Keratinocyte (primary cell): ENCODE results near the gene TENM4. TPM values are rescaled to one million over a fixed set of nuclear protein-coding genes. Genes with fewer than 3 reads are reported as not detected.

Source experiments
- DNase-seq: peaks from one replicate; pipeline ENCODE4 v3.0.0-alpha.2; 2011; ENCODE audit warnings: low read depth, missing footprints, low spot score
- FAIRE-seq: peaks from 2 replicates; lab custom pipeline; 2011; peaks lifted over from hg19 to GRCh38; lab: Jason Lieb, UNC
- H2AFZ ChIP-seq: 2 replicates; pipeline ENCODE4 v1.6.0; 2012; ENCODE audit warnings: low read length, control low read depth, inconsistent platforms; ENCODE audit not compliant: control insufficient read depth
- H3K27ac ChIP-seq: 2 replicates; pipeline ENCODE4 v1.5.1; 2011; ENCODE audit warnings: low read length; ENCODE audit not compliant: control insufficient read depth, insufficient read depth
- H3K27me3 ChIP-seq: 3 replicates; pipeline ENCODE4 v1.6.0; 2011; ENCODE audit warnings: low read length; ENCODE audit not compliant: control insufficient read depth, insufficient read depth; ENCODE audit errors: extremely low read depth
- H3K36me3 ChIP-seq, 2 experiments: 2 replicates in 1 of 2; 3 replicates in 1 of 2; pipeline ENCODE4 v1.5.1; 2011; ENCODE audit warnings: low read length in 2 of 2, mild to moderate bottlenecking in 1 of 2; ENCODE audit not compliant: control insufficient read depth in 2 of 2, insufficient read depth in 2 of 2; ENCODE audit errors: extremely low read depth in 1 of 2
- H3K4me1 ChIP-seq: 3 replicates; pipeline ENCODE4 v1.5.1; 2011; ENCODE audit warnings: low read length; ENCODE audit not compliant: control insufficient read depth, insufficient read depth; ENCODE audit errors: extremely low read depth
- H3K4me2 ChIP-seq: 3 replicates; pipeline ENCODE4 v1.6.0; 2011; ENCODE audit warnings: low read depth, low read length; ENCODE audit not compliant: control insufficient read depth, insufficient read depth; ENCODE audit errors: extremely low read depth
- H3K4me3 ChIP-seq, 3 experiments: fragments of 200-600 bp in 1 of 3; sonication (generic) in 1 of 3; 2 replicates in 2 of 3; 3 replicates in 1 of 3; pipeline ENCODE4 v1.5.1; 2011 to 2016; ENCODE audit warnings: low read length in 3 of 3, mild to moderate bottlenecking in 3 of 3, control low read depth in 2 of 3, inconsistent platforms in 1 of 3, low read depth in 1 of 3, mixed read lengths in 1 of 3, mixed run types in 1 of 3, moderate library complexity in 1 of 3; ENCODE audit not compliant: control insufficient read depth in 2 of 3, insufficient read depth in 2 of 3; ENCODE audit errors: extremely low read depth in 1 of 3
- H3K79me2 ChIP-seq: 2 replicates; pipeline ENCODE4 v1.6.0; 2012; ENCODE audit warnings: low read length; ENCODE audit not compliant: control insufficient read depth, insufficient read depth
- H3K9ac ChIP-seq: 3 replicates; pipeline ENCODE4 v1.6.0; 2011; ENCODE audit warnings: low read length; ENCODE audit not compliant: control insufficient read depth, insufficient read depth; ENCODE audit errors: extremely low read depth
- H3K9me1 ChIP-seq: 3 replicates; pipeline ENCODE4 v1.6.0; 2011; ENCODE audit warnings: low read length; ENCODE audit not compliant: control insufficient read depth, insufficient read depth; ENCODE audit errors: extremely low read depth
- H3K9me3 ChIP-seq: 2 replicates; pipeline ENCODE4 v1.5.1; 2012; ENCODE audit warnings: low read depth, low read length; ENCODE audit not compliant: control insufficient read depth
- H4K20me1 ChIP-seq: 3 replicates; pipeline ENCODE4 v1.6.0; 2011; ENCODE audit warnings: low read length; ENCODE audit not compliant: control insufficient read depth, insufficient read depth; ENCODE audit errors: extremely low read depth
- EZH2 ChIP-seq: IDR thresholded peaks from one replicate; pipeline ENCODE4 v1.6.1; 2012; ENCODE audit warnings: inconsistent platforms, mild to moderate bottlenecking, low read length, moderate library complexity
- dilution Hi-C: fragments of 300-500 bp; cut with MboI; formaldehyde crosslinking; loops from one replicate; pipeline ENCODE4 v1.7.0; 2020; ENCODE audit warnings: low sequenced_read_pairs; ENCODE audit not compliant: extremely low pct_ligation_motif_present
- polyA plus RNA-seq, 5 experiments: library from polyadenylated mRNA; depleted of rRNA in 3 of 5; stranded (reverse) in 3 of 5; stranded (forward) in 1 of 5; unstranded in 1 of 5; fragments of >200 nt; gene quantifications; 1 replicate in 1 of 5; 2 replicates in 3 of 5; 3 replicates in 1 of 5; pipeline versions ENCODE4 v1.2.1 to v1.2.3, GENCODE V29; 2011 to 2012; ENCODE audit warnings: missing spikeins in 2 of 5, low read depth in 1 of 5, low replicate concordance in 1 of 5
- TF ChIP-seq, protein P1 (sequence below), 3 experiments: IDR thresholded peaks in 1 of 3; conservative IDR thresholded peaks in 1 of 3; optimal IDR thresholded peaks in 1 of 3; 2 replicates in 2 of 3; 3 replicates in 1 of 3; pipeline versions ENCODE3 to v1.5.1; 2011; ENCODE audit warnings: low read length in 3 of 3, mild to moderate bottlenecking in 3 of 3, moderate library complexity in 2 of 3, control low read depth in 1 of 3, inconsistent platforms in 1 of 3; ENCODE audit not compliant: insufficient read depth in 2 of 3; ENCODE audit errors: extremely low read depth in 1 of 3

TENM4 gene
- polyA plus RNA-seq, 1 donor (not counting 4 experiments of a cell fraction or from before 2014, with no cell fraction given) = 3.5 TPM

DNA sequence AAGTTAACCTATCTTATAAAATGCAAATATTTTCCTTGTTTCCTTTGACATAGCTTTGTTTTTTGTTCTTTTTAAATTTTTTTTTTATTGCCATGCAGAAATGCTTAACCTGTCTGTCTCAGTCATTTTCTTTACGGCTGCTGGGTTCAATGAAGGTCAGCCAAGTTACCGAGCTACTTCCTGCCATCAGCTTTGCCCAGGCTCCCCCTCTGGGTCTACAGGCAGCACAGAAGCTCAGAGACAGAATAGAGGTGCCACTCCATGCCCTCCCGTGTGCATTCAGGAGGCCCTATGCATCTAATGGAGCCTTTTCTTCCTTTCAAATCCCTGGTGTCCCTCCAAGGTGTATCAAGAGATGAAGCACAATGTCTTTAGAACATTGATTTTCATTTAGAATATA is 455.2 kb downstream of the TENM4 start:
- no peak overlapping the region for H3K9ac ChIP-seq
- TF ChIP-seq, protein P1, sequence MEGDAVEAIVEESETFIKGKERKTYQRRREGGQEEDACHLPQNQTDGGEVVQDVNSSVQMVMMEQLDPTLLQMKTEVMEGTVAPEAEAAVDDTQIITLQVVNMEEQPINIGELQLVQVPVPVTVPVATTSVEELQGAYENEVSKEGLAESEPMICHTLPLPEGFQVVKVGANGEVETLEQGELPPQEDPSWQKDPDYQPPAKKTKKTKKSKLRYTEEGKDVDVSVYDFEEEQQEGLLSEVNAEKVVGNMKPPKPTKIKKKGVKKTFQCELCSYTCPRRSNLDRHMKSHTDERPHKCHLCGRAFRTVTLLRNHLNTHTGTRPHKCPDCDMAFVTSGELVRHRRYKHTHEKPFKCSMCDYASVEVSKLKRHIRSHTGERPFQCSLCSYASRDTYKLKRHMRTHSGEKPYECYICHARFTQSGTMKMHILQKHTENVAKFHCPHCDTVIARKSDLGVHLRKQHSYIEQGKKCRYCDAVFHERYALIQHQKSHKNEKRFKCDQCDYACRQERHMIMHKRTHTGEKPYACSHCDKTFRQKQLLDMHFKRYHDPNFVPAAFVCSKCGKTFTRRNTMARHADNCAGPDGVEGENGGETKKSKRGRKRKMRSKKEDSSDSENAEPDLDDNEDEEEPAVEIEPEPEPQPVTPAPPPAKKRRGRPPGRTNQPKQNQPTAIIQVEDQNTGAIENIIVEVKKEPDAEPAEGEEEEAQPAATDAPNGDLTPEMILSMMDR (optimal IDR thresholded peaks at IDR 0.05 in 1 of 3, IDR thresholded peaks at IDR 0.05 in 1 of 3, conservative IDR thresholded peaks at IDR 0.05 in 1 of 3; ENCODE audit: extremely low read depth in 1 of 3, insufficient read depth in 2 of 3, low read length in 3 of 3) = no peak
- TF ChIP-seq EZH2 = no peak
- no peaks in the 10 kb centered on the region for H4K20me1 ChIP-seq
- H3K36me3 ChIP-seq = no peaks in the 10 kb centered on the region
- no peak overlapping the region for H3K27ac ChIP-seq
- DNase-seq (no peak), FAIRE-seq (no peak)
- H3K27me3 ChIP-seq = no peaks in the 10 kb centered on the region
- H3K79me2 ChIP-seq = no peaks in the 10 kb centered on the region
- dilution Hi-C loops = no loop called here
- H3K4me1 ChIP-seq = no peaks in the 10 kb centered on the region
- H3K4me2 ChIP-seq = no peak overlapping the region
- no peaks in the 10 kb centered on the region for H3K9me3 ChIP-seq
- H3K9me1 ChIP-seq = no peaks in the 10 kb centered on the region
- H2AFZ ChIP-seq = no peak overlapping the region
- H3K4me3 ChIP-seq = no peak overlapping the region

DNA sequence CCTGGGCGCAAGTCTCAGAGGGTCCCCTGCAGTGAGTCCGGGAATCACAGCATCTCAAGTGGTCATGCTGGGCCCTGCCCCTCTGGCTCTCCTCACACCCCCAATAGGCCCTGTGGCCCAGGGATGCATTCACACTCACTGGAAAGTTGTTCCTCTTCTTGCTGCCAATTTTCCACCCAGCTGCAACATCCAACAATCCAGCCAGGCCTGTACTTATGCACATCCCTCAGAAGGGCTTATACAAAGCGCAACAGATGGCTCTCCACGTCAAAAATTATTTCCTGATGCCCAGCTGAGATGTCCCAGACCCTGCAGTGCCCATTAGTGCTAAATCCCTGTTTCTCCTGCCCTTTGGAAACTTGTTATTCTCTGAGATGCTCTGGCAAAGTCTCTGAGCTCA is 458.4 kb downstream of the TENM4 start:
- DNase-seq (no peak), FAIRE-seq (no peak)
- H2AFZ ChIP-seq = no peak overlapping the region
- TF ChIP-seq, protein P1 (optimal IDR thresholded peaks at IDR 0.05 in 1 of 3, IDR thresholded peaks at IDR 0.05 in 1 of 3, conservative IDR thresholded peaks at IDR 0.05 in 1 of 3; ENCODE audit: extremely low read depth in 1 of 3, insufficient read depth in 2 of 3, low read length in 3 of 3) = no peak
- TF ChIP-seq EZH2 = no peak
- H3K9me1 ChIP-seq = no peaks in the 10 kb centered on the region
- no peak overlapping the region for H3K9ac ChIP-seq
- no peaks in the 10 kb centered on the region for H3K36me3 ChIP-seq
- no peaks in the 10 kb centered on the region for H3K27me3 ChIP-seq
- no peaks in the 10 kb centered on the region for H3K9me3 ChIP-seq
- H3K4me3 ChIP-seq = no peak overlapping the region
- H3K4me1 ChIP-seq = no peaks in the 10 kb centered on the region
- H3K27ac ChIP-seq = no peak overlapping the region
- no peak overlapping the region for H3K4me2 ChIP-seq
- H4K20me1 ChIP-seq = no peaks in the 10 kb centered on the region
- no peaks in the 10 kb centered on the region for H3K79me2 ChIP-seq
- dilution Hi-C loops = no loop called here
